Measurements from ENCODE around the gene B3GALNT1. TPM values are rescaled to one million over a fixed set of nuclear protein-coding genes. Genes with fewer than 3 reads are reported as not detected.
"Not testable (repeated sequence)": the region's sequence is repeated elsewhere in the genome, so short reads cannot be mapped to it uniquely, and the experiment has no call there.

B3GALNT1 gene
- total RNA-seq, 1 donor from 2014 or later: 133 TPM

DNA sequence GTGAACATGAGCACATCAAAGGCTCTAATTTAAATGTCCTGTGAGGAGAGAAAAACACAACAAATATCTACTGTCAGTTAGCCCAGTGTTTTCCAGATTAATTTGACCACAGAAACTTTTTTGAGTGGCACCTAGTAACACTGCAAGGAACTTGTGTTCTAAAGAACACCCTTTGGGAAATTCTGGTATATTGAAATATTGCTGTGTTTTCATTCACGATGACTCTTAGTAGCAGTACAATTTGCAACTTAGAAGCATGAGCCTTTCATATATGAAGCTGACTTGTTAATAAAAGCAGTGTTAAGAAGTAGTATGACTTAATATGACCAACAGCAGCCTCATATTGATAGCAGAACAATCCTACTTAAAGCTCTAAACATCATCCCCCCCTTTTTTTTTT lies 32.0 kb downstream of the B3GALNT1 start:
- DNase-seq: no peak

DNA sequence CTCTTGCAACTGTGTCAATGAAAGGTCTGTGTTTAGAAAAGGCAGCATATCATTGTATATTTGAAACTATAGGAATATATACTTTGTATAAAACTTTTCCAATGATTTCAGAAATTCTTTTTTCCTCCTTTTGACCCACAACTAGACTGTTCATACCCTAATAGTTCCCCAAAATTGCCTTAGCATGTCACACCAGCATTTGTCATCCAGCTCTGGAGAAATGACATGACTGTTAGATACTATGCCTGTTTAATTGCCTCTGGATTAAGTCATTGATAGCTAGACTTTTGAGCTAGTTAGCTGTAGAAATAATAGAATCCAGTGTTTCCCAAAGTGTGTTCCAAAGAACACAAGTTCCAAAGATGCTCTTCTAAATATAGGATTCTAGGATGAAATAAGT lies 32.4 kb downstream of the B3GALNT1 start:
- no peak for DNase-seq

DNA sequence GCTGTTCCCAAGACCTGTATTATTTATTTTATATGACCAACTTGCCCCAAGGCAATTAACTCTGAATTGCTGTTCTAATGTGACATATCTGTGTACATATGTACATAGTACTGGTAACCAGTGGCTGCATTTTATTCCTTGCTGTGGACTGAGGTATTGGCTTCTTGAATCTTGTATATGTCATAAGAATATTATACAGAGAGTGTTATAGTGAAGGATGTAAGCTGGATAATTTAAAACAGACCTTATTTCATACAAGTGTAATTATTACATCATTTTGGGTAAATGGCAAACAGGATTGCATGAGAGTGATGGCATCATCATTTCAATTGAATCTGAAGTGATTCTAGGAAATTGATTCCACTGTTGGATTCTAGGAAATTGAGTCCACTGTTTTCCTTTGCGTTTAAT lies 32.9 kb downstream of the B3GALNT1 start:
- no peak for DNase-seq

DNA sequence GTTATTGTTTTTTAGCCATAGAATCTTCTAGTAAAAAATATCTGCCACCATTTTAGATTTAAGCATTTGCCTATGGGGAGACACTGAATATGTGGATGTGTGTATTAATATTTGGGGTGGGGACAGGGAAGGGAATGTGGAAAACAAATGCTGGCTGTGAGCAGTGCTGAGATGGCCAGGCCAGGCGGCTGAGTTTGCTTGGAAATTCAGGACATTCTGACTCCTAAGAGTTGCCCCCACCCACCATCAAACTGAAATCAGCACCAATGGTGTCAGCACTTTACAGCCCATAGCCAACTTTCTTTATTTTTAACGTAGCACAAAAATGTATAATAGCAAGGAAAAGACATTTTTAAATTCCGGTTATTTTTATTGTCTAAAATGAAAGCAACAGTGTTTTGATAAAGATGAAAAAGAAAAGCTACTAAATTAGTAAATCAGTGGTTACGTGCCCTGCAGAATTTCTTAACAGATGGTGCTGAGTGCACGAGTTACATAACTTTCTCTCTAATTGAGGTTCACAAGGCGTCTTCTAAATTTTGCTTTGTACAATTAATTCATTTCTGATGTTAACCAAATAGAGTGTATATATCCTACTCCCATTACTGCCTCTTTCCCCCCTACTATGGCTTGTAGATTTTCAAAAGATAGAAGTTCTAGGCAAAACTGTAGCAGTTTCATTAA lies 34.0 kb downstream of the B3GALNT1 start:
- no peak for DNase-seq

DNA sequence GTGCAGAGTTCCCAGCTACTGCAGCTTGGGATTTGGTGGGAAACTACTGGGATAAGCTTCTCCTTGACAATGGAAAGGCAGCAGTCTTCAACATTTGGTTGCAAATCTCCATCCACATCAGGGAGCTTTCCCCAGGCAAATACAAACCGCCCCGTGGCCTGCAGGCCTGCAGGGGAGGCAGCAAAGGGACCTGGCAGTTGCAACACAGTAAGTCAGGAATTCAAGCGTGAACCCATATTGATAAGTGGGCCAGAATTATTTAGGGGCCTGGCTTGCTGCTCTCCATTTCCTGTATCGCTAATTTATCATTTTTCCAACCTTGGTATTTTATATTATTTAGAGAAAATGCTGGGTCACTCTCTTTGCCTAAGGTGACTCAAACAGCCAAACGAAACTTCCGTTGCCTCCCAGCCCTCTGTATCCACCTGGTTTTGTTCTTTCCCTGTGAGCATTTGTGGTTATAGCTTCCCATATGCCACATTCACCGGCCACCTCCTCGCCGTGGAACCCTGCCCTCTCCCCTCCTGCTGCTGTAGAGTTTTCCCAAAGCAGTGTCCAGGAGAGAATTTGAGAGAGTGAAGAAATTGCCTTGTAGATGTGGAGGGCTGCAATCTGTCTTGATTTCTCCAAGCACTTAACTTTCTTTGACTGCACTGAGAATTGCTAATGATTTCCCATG lies 34.8 kb downstream of the B3GALNT1 start:
- no peak for DNase-seq

DNA sequence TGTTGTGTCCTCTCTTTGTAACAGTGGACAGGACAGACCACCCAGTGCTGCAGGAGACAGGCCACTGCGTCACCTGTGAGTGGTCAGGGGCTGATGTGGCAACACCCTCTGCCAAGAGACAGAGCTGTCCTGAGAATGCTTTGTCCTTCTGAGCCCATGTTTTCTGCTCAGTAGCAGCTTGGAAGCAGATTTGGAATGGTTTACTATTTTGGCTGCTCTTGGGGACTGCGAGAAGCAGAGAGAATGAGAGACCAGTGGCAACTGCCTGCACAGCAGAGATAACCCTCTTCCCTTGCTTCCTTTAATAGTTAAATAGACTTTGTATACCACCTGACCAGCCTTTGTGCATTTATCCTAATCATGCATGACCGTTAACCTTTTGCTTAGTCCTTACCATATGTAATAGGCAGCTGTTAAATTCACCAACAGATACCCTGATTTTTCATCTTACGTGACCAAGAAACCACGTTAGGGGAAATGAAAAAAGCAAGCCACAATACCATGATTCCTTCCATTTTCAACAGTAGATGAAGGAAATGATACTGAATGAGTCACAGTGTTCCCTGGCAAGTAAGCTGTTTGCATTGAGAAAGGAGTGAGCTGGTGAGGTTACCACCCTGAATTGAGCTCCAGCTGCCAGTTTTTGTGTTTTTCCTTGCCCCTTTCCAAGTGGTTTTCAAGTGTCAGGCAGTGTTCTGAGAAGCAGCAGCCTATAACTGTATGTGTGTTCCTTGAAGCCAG lies 35.5 kb downstream of the B3GALNT1 start:
- DNase-seq: peak; percentile 47

DNA sequence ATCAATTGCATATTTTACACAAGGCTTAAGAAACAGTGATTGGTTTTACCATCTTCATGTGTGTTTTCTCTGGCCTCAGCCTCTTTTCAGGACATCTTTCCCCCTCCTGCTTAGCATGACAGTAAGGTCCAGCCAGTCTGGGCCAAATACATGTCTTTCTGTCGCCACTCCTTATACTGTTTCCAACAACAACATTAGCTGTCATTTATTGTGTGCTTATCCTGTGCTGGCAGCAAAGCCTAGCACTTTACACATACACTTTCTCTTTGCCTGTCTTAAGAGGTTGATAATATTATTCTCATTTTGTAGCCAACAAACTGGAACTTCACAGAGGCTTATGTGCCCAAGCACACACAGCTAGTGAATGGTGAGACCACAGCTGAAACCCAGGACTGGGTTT lies 37.8 kb downstream of the B3GALNT1 start:
- DNase-seq: no peak

DNA sequence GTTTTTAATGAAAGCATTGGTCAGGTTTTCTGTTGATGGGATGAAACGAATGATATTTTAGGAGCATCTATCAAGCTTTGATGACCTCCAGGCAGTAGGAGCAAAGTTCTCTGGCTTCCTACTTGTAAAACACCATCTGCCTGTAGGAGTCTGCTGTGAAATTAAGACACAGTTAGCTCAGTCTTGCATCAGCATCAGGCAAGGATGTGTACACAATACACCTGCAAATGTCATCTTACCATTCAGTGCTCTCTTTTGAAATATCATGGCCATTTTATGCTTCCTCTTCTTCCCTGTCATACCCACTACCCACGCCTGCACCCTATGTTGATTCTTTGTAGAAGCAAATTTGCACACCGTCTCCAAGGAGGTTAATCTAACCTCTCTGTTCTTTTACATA lies 38.2 kb downstream of the B3GALNT1 start:
- DNase-seq: no peak

DNA sequence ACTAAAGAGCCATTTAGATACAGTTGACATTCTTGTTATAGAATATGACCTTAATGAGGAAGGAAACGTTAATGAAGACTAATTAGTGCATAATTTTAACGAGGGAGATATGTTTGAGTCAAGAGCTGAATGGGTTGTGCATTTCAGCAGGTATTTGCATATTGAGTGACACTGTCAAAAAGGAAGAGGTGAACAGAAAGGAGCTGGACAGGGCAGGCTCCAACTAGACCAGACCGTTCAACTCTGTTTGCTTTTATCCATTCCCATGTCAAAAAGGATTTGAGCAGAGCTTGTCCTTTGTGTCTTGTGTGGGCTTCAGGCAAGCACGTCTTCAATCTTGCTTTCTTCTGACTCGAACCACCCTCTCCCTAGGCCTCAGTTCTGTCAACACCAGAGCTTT lies 40.7 kb downstream of the B3GALNT1 start:
- DNase-seq: no peak

DNA sequence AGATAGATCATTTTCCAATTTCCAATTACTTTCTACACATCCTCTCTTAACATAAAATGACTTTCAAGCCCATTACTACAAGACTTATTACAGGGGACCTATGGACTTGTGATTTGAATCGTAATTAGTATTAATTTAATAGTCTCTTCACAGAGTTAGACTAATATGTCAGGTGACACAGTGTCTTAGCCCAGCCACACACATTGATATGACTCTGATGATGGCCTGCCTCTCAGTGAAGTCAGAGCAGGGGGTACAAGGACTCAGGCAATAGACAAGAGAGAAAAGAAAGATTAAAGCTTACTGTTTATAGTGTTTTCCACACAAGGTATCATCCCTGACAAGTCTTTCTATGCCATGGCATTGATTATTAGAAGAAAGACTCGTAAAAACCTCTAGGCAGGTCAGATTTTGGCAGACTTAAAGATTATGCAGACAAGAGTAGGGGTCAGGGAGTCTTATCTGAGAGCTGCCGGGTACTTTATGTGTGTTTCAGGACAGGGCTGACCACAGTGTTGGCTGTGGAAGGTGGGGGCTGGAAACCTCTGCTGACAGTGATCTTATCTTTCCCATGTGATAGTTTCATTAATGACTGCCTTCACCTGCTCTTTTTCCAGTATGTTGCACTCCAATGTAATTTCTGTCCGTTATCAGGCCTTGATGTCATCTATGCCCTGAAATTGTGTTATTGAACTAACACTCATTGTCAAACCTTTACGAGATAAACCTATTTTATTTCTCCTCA lies 50.1 kb downstream of the B3GALNT1 start:
- no peak for DNase-seq

DNA sequence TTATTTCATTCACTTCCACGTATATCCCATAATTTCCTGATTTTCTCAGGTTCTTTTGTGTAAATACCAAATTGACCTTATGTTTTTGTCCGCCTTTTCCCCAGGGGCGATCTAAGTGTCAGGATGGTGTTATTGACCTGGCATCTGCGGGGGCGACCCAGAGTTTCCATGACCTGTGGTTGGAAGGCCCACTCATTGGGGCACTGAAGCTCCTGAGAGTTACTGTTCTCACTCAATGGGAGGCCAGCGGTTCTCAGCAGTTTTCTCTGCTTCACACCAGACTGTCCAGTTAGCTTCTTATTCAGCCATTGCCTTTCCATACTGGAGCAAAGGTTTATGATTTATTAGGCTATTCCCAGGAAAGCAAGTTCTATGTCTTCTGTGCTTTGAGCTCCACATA lies 53.3 kb downstream of the B3GALNT1 start:
- DNase-seq: no peak

DNA sequence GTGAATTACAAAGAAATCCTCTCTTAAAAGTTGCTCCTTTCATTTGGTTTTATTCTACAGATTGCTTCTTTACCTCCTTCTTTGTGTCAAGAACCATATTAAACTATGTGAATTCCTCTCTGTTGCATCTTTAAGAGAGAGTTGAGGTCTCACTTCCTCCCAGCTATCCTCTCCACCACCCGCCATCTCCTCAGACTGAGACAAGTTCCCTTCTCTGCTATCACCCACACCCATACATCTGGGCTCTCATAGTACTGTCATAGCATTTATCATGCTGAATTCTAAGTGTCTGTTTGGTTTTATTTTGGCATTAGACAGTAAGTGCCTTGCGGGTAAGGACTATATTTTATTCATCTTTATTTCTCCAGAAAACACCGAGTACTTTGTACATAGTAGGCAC lies 54.2 kb downstream of the B3GALNT1 start:
- no peak for DNase-seq

DNA sequence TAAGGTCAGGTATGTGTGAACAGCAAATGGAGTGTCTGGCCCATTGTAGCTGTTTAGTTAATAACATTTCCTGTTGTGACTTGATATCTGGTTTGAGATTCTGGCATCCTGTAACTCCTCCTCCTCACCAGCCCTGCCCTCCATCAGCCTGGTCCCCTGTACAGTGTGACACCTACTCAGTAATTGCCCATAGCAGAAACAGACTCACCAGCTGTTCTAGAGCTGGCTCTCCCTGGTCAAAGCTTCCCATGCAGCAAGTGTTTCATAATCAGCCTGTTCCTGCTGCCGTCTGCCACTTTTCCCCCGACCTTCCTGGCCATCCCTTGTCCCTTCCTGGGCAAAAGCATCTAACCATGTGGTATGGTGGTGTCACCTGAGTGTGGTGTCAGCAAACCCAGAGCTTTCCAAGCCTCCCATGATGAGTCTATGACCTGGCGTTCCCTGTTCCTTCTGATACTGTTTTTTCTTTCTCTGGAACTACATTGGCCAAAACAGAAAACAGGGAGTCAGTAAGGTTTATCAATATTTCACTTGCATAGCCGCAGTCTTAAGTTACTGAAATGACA lies 55.4 kb downstream of the B3GALNT1 start:
- DNase-seq: no peak

DNA sequence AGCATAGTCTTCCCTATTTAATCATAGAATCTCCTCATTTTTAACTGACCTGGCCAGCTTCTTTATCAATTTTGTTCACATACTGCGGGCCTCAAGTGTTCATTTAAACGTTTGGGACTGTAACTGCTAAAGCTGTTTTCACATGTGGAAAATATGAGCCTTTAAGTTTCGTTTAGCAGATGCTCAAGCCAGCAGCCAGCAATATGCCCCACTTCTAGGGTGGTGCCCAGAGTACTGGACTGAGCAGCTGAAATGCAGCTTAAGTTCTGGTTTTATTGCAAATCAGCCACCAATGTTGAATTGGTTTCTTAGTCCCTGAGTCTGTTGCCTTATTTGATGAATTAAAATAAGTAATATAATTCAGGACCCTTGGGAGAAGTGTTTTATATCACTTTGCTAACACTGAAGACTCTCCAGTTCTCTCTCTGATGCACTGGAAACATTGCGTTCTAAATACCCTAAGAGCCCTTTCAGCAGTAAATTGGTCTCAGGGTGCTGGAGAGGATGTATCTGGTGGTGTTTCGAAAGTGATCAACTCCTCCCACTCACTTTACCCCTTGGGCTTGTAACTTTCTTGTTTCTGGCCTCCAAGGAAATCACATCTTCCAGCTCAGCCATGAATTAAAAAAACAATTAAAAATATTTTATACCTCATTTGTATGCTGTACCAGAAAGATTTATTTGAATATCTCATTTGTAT lies 61.7 kb downstream of the B3GALNT1 start:
- DNase-seq: no peak

DNA sequence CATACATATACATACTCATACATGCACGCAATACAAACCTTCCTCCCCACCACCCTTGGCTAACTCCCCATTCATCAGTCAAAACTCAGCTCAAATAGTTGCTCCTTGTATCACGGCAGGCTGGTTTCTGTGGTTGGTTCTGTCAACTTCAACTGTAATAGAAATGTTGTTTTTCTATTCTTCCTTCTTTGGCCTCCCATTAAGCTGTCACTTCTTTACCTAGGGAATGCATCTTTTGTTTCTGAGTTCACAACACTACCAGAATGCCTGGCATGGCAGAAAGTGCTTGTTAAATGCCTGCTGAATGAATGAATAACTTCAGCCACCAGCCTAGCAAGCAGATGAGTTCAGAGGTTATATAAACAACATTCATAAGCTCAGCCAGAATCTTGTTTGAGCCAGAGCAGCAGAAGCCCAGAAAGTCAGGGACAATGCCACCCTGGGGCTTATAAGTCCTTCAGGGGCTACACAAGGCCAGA lies 63.1 kb downstream of the B3GALNT1 start:
- DNase-seq: no peak

DNA sequence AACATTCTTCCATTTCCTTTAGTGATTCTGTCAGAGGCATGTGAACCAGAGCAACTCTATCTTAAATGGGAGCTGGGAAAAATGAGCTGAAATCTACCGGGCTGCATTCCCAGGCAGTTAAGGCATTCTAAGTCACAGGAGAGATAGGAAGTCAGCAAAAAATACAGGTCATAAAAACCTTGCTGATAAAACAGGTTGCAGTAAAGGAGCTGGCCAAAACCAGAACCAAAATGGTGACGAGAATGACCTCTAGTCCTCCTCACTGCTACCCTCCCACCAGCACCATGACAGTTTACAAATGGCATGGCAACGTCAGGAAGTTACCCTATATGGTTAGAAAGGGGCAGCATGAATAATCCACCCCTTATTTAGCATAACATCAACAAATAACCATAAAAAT lies 66.4 kb downstream of the B3GALNT1 start:
- no peak for DNase-seq

DNA sequence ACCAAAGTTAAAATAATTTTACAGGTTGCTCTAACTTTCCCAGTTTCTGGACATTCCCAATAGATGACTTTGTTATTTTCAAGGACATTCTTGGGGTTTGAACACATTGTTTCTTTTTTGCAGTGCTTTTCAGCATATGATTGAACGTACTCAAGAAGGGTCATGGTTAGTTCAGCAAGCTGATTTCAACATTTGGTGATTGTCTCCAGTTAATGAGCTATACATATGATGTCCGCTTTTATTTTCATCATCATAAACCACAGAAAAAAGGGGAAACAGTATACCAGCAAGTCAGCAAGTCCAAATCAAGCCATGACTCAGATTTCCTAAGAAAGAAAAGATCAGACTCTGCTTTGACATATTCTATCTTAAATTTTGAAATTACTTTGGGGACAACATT lies 69.4 kb downstream of the B3GALNT1 start:
- DNase-seq: no peak

DNA sequence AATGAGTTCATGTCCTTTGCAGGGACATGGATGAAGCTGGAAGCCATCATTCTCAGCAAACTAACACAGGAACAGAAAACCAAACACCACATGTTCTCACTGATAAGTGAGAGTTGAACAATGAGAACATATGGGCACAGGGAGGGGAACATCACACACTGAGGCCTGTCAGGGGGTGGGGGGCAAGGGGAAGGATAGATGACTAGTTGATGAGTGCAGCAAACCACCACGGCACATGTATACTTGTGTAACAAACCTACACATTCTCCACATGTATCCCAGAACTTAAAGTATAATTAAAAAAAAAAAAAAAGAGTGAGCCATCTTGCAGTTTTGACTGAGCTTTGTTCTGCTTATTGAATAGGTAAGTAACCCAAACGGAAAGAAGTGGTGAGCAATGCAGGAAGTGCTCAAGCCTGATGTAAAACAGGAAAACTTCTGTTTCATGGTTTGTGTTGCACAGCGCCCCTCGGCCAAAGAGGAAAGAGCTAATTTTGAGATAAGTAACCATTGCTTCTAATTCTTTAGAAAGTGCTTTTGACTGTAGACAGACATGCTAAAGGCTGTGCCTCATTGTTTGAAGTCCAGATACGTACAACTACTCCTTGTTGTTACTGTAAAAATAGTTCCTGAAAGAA lies 70.1 kb downstream of the B3GALNT1 start:
- not testable (repeated sequence) for DNase-seq
